Duodenal mucosa (tissue), 2 donors: ENCODE results near the gene ZDHHC1.

ENCODE experiments used
- H3K27ac ChIP-seq: one replicate; pipeline ENCODE4 v1.7.0; 2013; ENCODE audit warnings: low read depth, low read length
- H3K27me3 ChIP-seq, 2 donors: one replicate each; pipeline ENCODE4 v1.7.0; 2013; ENCODE audit warnings: low read length in 2 of 2, control low read depth in 1 of 2; ENCODE audit not compliant: insufficient read depth in 2 of 2, control insufficient read depth in 1 of 2
- H3K36me3 ChIP-seq, 2 donors: one replicate each; pipeline ENCODE4 v1.7.0; 2013; ENCODE audit warnings: low read length in 2 of 2, control low read depth in 1 of 2; ENCODE audit not compliant: insufficient read depth in 2 of 2, control insufficient read depth in 1 of 2
- H3K4me1 ChIP-seq, 2 donors: one replicate each; pipeline ENCODE4 v1.7.0; 2013; ENCODE audit warnings: low read length in 2 of 2, control low read depth in 1 of 2; ENCODE audit not compliant: insufficient read depth in 2 of 2, control insufficient read depth in 1 of 2
- H3K4me3 ChIP-seq, 2 donors: one replicate each; pipeline ENCODE4 v1.7.0; 2013; ENCODE audit warnings: low read length in 2 of 2, low read depth in 1 of 2
- H3K9ac ChIP-seq, 2 donors: one replicate each; pipeline ENCODE4 v1.7.0; 2013; ENCODE audit warnings: low read length in 2 of 2, low read depth in 1 of 2
- H3K9me3 ChIP-seq, 2 donors: one replicate each; pipeline ENCODE4 v1.7.0; 2013; ENCODE audit warnings: low read length in 2 of 2, control low read depth in 1 of 2; ENCODE audit not compliant: control insufficient read depth in 1 of 2

The ZDHHC1 gene

GRCh38 chr16:67442581-67443255 lies 26.4 kb upstream of the ZDHHC1 start:
- Histone ChIP-seq H3K9ac (peak overlapping the region; percentile 8 to 43), H3K9me3 (no peaks in the 10 kb centered on the region), H3K4me1 (peaks cover 72 to 74% of the 10 kb centered on the region in 2 donors), H3K4me3 (no peak overlapping the region), H3K27me3 (no peaks in the 10 kb centered on the region), H3K36me3 (peaks cover 28 to 57% of the 10 kb centered on the region in 2 donors), H3K27ac (peak overlapping the region; percentile 48)

DNA sequence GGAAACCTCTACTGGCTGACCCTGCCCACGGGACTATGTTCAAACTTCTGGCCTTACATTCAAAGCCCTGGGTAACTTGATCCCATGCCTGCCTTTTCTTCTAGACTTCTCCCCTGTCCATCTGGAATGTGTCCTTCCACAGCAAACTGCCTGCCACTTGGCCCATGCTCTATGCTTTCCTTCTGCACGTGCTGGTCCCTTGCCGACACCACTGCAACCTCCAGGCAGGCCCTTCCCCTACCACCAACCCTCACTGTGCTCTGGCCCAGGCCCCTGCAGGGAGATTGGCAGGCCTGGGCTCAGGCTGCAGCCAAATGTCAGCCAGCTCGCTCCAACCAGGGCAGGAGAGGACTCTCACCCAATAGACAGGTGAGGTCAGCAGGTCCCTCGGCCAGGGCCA lies 25.6 kb upstream of the ZDHHC1 start:
- peaks cover 64 to 65% of the 10 kb centered on the region in 2 donors for H3K4me1 ChIP-seq
- H3K4me3 ChIP-seq: no peak overlapping the region
- no peaks in the 10 kb centered on the region for H3K27me3 ChIP-seq
- peak overlapping the region; percentile 62 to 71 for H3K9ac ChIP-seq
- peak overlapping the region; percentile 82 for H3K27ac ChIP-seq
- H3K9me3 ChIP-seq: no peaks in the 10 kb centered on the region
- H3K36me3 ChIP-seq: peaks cover 30 to 65% of the 10 kb centered on the region in 2 donors

DNA sequence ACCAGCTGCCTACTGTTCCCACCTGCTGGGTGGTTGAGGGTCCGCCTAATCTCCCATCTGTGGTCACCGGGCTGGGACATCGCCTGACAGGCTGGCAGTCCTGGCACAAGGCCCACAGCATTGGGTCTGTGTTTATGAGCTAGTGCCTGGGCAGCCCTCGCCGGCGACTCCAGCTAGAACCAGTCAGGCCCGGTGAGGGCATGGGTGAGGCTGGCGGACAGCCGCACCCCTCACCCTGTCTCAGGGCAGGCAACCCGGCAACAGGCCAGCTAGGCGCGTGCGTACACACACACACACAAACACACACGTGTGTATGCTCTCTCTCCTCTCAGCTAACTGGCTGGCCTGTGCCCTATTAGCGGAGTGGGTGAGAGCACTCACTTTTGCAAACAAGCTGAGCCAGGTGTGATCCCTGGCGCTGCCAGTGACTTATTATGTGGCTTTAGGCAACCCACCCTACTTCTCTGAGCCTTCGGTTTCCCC lies 25.0 kb upstream of the ZDHHC1 start:
- peak overlapping the region; percentile 82 for H3K27ac ChIP-seq
- H3K9me3 ChIP-seq: no peaks in the 10 kb centered on the region
- no peaks in the 10 kb centered on the region for H3K27me3 ChIP-seq
- H3K4me1 ChIP-seq: peaks cover 58 to 60% of the 10 kb centered on the region in 2 donors
- H3K4me3 ChIP-seq: peak overlapping the region in 1 of 2 donors; percentile 29
- H3K36me3 ChIP-seq: peaks cover 34 to 69% of the 10 kb centered on the region in 2 donors
- peak overlapping the region; percentile 67 to 71 for H3K9ac ChIP-seq

DNA sequence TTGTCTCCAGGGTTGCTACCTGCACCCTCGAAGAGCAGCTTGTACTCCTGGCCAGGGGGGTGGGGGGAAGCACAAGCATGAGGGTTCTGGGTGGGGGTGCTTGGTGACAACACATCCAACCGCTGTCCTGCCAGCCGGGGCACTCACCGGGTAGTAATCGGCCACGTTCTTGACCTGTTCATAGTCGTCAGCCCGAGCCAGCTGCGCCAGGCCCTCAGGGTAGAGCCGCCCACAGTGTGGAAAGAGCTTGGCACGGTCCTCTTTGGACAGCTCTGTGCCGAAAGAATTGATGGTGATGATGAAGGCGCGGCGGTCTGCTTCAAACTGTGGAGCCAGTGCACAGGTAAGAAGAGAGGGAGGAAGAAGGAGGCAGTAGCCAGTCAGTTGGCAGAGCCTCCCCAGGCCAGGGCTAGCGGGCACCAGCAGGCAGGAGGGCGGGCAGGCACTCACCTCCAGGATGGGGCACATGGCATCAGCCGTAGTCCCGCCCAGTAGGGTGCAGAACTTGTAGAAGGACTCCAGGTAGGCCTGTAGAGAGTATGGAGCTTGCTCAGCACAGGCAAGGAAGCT lies 22.6 kb upstream of the ZDHHC1 start:
- H3K9ac ChIP-seq: no peak overlapping the region
- no peak overlapping the region for H3K27ac ChIP-seq
- H3K4me3 ChIP-seq: no peak overlapping the region
- no peaks in the 10 kb centered on the region for H3K9me3 ChIP-seq
- no peaks in the 10 kb centered on the region for H3K27me3 ChIP-seq
- peaks cover 36 to 42% of the 10 kb centered on the region in 2 donors for H3K4me1 ChIP-seq
- peaks cover 35 to 59% of the 10 kb centered on the region in 2 donors for H3K36me3 ChIP-seq

DNA sequence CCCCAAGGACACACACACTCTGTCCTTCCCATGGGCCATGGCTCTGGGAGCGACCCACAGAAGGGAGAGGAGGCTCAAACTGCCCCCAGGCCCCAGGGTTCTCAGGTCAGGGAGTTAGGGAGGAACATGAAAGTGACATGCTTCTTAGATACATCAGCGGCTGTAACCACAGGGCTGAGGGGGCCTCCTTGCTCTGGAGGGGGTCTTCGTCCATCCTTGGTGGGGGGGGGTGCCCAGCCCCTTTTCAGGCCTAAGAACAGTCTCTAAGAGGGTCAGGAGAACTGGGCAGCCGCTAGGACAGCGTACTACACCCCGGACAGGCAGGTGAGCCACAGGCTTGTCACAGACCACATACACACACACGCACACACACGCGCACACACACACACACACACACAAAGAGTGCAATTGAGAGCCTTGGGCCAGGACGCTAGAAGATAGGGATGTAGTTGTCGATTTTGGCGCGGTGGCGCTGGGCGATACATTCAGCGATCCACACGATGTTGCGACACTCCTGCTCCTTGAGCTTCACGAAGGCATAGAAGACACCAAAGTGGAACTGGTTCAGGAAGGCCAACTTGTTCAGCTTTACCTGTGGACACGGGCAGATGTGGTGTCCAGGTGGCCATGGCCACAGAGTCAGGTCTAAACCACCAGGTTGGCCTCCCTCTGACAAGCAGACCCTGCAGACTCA lies 22.0 kb upstream of the ZDHHC1 start:
- Histone ChIP-seq H3K4me3 (no peak overlapping the region), H3K9me3 (no peaks in the 10 kb centered on the region), H3K4me1 (peaks cover 35 to 36% of the 10 kb centered on the region in 2 donors), H3K27ac (no peak overlapping the region), H3K27me3 (no peaks in the 10 kb centered on the region), H3K9ac (no peak overlapping the region), H3K36me3 (peaks cover 35 to 54% of the 10 kb centered on the region in 2 donors)

DNA sequence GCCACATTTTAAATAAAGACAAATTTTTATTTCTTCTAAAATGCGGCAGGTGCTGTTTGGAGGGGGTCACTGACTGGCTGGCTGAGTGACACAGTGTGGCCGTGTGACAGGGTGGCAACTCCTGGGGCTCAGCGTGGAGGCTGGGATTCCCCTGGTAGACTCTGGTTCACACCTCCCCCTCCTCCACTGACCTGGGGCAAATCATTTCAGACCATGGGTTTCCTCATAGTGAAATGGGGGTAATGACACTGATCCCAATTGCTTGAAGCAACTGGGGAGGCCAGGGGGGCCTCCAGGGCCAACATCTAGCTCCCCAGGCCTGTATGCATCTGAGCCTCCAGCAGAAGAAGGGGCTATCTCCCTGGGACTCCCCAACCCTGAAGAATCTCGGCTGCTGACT lies 21.2 kb upstream of the ZDHHC1 start:
- Histone ChIP-seq H3K27me3 (no peaks in the 10 kb centered on the region), H3K9ac (no peak overlapping the region), H3K9me3 (no peaks in the 10 kb centered on the region), H3K4me3 (no peak overlapping the region), H3K4me1 (peaks cover 30 to 35% of the 10 kb centered on the region in 2 donors), H3K27ac (no peak overlapping the region), H3K36me3 (peaks cover 30 to 46% of the 10 kb centered on the region in 2 donors)

- H3K4me3 ChIP-seq: no peak overlapping the region
- H3K4me1 ChIP-seq: peaks cover 24 to 27% of the 10 kb centered on the region in 2 donors
- no peak overlapping the region for H3K27ac ChIP-seq
- no peaks in the 10 kb centered on the region for H3K27me3 ChIP-seq
- peaks cover 30 to 41% of the 10 kb centered on the region in 2 donors for H3K36me3 ChIP-seq
- H3K9ac ChIP-seq: no peak overlapping the region
- H3K9me3 ChIP-seq: no peaks in the 10 kb centered on the region
Measured at GRCh38 chr16:67436640-67437193, 20.4 kb upstream of the ZDHHC1 start.

GRCh38 chr16:67435758-67436164 lies 19.5 kb upstream of the ZDHHC1 start:
- Histone ChIP-seq H3K27me3 (no peaks in the 10 kb centered on the region), H3K4me1 (peaks cover 18 to 21% of the 10 kb centered on the region in 2 donors), H3K9ac (no peak overlapping the region), H3K27ac (no peak overlapping the region), H3K9me3 (no peaks in the 10 kb centered on the region), H3K4me3 (no peak overlapping the region), H3K36me3 (peaks cover 30 to 41% of the 10 kb centered on the region in 2 donors)

- peak overlapping the region; percentile 15 for H3K27ac ChIP-seq
- peak overlapping the region; percentile 79 to 93 for H3K9ac ChIP-seq
- no peaks in the 10 kb centered on the region for H3K27me3 ChIP-seq
- H3K36me3 ChIP-seq: peaks cover 16 to 27% of the 10 kb centered on the region in 2 donors
- peak overlapping the region; percentile 77 to 82 for H3K4me3 ChIP-seq
- no peaks in the 10 kb centered on the region for H3K9me3 ChIP-seq
- H3K4me1 ChIP-seq: peaks cover 24 to 37% of the 10 kb centered on the region in 2 donors
Measured at GRCh38 chr16:67433131-67433719, 16.9 kb upstream of the ZDHHC1 start.
